Measurements from ENCODE around the gene BDP1.

Gene BDP1

GRCh38 chr5:71455427-71456361 is at the start of gene BDP1:
BDP1 (plus strand) TSS chr5:71455651; CDS start chr5:71455878, 227 bp downstream.
- TF ChIP-seq, protein P1, sequence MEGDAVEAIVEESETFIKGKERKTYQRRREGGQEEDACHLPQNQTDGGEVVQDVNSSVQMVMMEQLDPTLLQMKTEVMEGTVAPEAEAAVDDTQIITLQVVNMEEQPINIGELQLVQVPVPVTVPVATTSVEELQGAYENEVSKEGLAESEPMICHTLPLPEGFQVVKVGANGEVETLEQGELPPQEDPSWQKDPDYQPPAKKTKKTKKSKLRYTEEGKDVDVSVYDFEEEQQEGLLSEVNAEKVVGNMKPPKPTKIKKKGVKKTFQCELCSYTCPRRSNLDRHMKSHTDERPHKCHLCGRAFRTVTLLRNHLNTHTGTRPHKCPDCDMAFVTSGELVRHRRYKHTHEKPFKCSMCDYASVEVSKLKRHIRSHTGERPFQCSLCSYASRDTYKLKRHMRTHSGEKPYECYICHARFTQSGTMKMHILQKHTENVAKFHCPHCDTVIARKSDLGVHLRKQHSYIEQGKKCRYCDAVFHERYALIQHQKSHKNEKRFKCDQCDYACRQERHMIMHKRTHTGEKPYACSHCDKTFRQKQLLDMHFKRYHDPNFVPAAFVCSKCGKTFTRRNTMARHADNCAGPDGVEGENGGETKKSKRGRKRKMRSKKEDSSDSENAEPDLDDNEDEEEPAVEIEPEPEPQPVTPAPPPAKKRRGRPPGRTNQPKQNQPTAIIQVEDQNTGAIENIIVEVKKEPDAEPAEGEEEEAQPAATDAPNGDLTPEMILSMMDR (IDR thresholded peaks at IDR 0.05): peak; percentile 35; the same call in 1 of the 2 replicates

GRCh38 chr5:71447218-71447808 is 8.1 kb upstream of the BDP1 start:
- TF ChIP-seq, protein P1 (IDR thresholded peaks at IDR 0.05): peak; percentile 56; the same call in 1 of the 2 replicates

GRCh38 chr5:71452876-71453275 is 2.6 kb upstream of the BDP1 start:
- TF ChIP-seq, protein P1 (IDR thresholded peaks at IDR 0.05): no peak

DNA sequence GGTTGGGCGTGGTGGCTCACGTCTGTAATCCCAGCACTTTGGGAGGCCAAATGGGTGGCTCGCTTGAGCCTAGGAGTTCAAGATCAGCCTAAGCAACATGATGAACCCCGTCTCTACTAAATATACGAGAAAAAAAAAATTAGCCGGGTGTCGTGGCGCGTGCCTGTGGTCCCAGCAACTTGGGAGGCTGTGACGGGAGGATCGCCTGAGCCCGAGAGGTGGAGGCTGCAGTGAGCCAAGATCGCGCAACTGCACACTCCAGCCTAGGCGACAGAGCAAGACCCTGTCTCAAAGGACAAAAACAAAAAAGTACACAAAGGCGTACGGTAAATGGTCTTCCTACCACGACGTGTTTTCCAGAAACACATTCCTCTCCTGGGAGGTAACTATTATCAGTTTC is 538 bp upstream of the BDP1 start:
- TF ChIP-seq, protein P1 (IDR thresholded peaks at IDR 0.05): no peak

GRCh38 chr5:71456362-71456743 is 902 bp downstream of the BDP1 start:
- TF ChIP-seq, protein P1 (IDR thresholded peaks at IDR 0.05): no peak; the same call in 1 of the 2 replicates

GRCh38 chr5:71457106-71457505 is 1.7 kb downstream of the BDP1 start:
- TF ChIP-seq, protein P1 (IDR thresholded peaks at IDR 0.05): no peak

- TF ChIP-seq, protein P1 (IDR thresholded peaks at IDR 0.05): no peak
Observed at GRCh38 chr5:71460693-71461092, 5.2 kb downstream of the BDP1 start.
